Embryonic facial prominence (tissue), 1 donor: Measurements from ENCODE around the gene LELP1.
"Not testable (repeated sequence)": the region's sequence is repeated elsewhere in the genome, so short reads cannot be mapped to it uniquely, and the experiment has no call there.

Experiments
- DNase-seq: peaks from one replicate; pipeline ENCODE4 v3.0.0-alpha.2; 2016; ENCODE audit errors: extremely low spot score

The LELP1 gene

GRCh38 chr1:153203130-153203529, at the start of gene LELP1:
Gene LELP1, plus strand, starts transcription at chr1:153203430. Its CDS starts 1,278 bp downstream, at chr1:153204708.
- DNase-seq, result no peak

GRCh38 chr1:153155541-153155940, 47.7 kb upstream of the LELP1 start:
- DNase-seq, result no peak

- no peak for DNase-seq
These were observed 34.5 kb upstream of the LELP1 start for GRCh38 chr1:153168686-153169085.

GRCh38 chr1:153174624-153175023, 28.6 kb upstream of the LELP1 start:
- no peak for DNase-seq

GRCh38 chr1:153178922-153179321, 24.3 kb upstream of the LELP1 start:
- DNase-seq, result no peak

- no peak for DNase-seq
These were observed 22.7 kb upstream of the LELP1 start for GRCh38 chr1:153180556-153180955.

GRCh38 chr1:153188301-153188700, 14.9 kb upstream of the LELP1 start:
- not testable (repeated sequence) for DNase-seq

GRCh38 chr1:153190373-153190772, 12.9 kb upstream of the LELP1 start:
- no peak for DNase-seq

- DNase-seq, result no peak
These were observed 10.5 kb upstream of the LELP1 start for GRCh38 chr1:153192697-153193096.

GRCh38 chr1:153194331-153195050, 8.7 kb upstream of the LELP1 start:
- no peak for DNase-seq

GRCh38 chr1:153195216-153195615, 8.0 kb upstream of the LELP1 start:
- no peak for DNase-seq

- no peak for DNase-seq
These were observed 1.2 kb upstream of the LELP1 start for GRCh38 chr1:153202006-153202405.

GRCh38 chr1:153206631-153207030, 3.4 kb downstream of the LELP1 start:
- DNase-seq, result no peak

- DNase-seq, result no peak
These were observed 7.0 kb downstream of the LELP1 start for GRCh38 chr1:153210206-153210605.

GRCh38 chr1:153212201-153212600, 9.0 kb downstream of the LELP1 start:
- no peak for DNase-seq

- DNase-seq, result no peak
These were observed 10.3 kb downstream of the LELP1 start for GRCh38 chr1:153213519-153213918.

GRCh38 chr1:153217212-153217611, 14.0 kb downstream of the LELP1 start, which contains the start of gene PRR9:
Gene PRR9, plus strand, starts transcription at chr1:153217584. Its CDS starts 561 bp downstream, at chr1:153218145.
- DNase-seq, result no peak

- DNase-seq, result no peak
These were observed 14.7 kb downstream of the LELP1 start for GRCh38 chr1:153217744-153218416.

- DNase-seq, result no peak
These were observed 17.5 kb downstream of the LELP1 start for GRCh38 chr1:153220606-153221303.

GRCh38 chr1:153223040-153223891, 20.0 kb downstream of the LELP1 start:
- not testable (repeated sequence) for DNase-seq

- no peak for DNase-seq
These were observed 24.6 kb downstream of the LELP1 start for GRCh38 chr1:153227810-153228209.

GRCh38 chr1:153228491-153228890, 25.3 kb downstream of the LELP1 start:
- no peak for DNase-seq
